Fibroblast of skin of right quadriceps (primary cell): ENCODE data around the gene IFNA4.
A peak's percentile ranks its signal among the peaks of the same experiment; 100 is the strongest.
"Not testable (repeated sequence)": the region's sequence is repeated elsewhere in the genome, so short reads cannot be mapped to it uniquely, and the experiment has no call there.

ENCODE experiments used
- DNase-seq: peaks from one replicate; pipeline ENCODE4 v3.0.0-alpha.2; 2013

IFNA4 gene

DNA sequence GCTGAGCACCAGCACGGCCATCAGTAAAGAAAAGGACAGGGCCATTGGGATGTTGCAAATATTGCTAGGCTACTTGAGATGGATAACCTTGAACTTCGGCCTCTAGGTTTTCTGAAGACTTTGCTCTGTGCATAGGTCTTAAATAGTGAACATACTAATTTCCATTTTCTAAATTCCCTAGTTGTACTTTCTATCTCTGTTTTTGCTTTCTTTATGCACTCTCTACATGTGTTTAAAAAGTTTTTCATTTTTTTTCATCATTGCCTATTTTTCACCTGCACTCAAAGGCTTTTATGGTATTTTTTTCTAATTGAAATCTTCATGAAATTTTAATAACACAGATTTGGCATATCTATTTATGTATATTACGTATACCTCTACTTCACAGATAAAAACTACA, at the start of gene IFNA4:
IFNA4 (minus strand) TSS at position 101 of the 400 bp plus-strand sequence; CDS start at position 45, 56 bp downstream.
- not testable (repeated sequence) for DNase-seq

DNA sequence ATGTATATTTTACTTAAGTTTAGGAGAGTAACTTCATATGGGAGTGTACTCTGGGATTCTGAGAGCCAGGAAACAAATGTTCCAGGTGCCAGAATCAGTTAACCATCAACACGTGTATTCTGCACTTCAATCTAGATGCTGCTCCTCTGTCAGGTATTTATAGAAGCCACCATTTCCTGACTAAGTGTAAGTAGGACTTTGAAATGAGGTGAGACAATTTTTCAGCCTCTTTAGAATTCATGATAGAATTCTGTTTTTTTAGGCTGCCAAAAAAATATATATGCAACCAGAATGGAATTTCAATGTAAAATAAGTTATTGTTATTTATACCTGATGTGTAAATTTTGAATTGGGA, 49.0 kb upstream of the IFNA4 start:
- not testable (repeated sequence) for DNase-seq

DNA sequence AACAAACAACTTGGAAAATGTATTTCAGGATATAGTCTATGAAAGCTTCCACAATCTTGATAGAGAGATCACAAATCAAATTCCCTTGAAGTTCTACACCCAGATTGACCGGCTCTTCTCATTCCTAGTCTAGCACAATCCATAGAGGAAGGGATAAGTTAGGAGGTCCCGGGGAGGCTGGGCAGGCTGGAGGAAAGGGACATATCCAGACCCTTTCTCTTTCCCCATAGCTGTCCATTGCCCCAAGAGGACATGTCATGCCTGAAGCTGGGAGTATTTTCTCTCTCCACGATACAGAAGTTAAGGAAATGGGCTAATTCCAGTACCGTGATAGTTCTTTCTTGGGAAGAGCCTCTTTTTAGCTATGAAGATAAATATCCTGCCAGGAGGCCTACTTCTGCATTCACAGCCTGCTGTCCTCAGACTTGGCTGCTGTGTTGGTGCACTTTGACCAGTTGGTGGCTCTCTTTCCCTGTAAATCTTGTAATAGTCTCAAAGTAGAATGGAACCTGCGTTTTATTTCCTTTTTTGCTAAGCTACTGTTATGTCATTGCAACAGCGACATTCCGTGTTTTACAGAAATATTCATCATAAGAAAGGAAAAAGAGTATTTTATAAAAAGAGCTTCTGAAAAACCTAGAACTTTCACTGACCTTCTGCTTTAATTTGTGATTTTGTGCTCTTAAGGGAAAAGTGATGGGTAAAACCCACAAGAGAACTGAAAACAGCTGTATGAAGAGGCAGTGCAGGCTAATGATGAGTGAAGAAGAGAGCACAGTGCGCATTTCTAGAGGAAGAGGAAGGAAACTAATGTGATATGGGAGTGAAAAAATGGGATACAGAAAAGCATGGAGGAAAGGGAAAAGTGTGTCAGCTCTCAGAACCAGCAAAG, 48.3 kb upstream of the IFNA4 start:
- DNase-seq, result peak; percentile 26

DNA sequence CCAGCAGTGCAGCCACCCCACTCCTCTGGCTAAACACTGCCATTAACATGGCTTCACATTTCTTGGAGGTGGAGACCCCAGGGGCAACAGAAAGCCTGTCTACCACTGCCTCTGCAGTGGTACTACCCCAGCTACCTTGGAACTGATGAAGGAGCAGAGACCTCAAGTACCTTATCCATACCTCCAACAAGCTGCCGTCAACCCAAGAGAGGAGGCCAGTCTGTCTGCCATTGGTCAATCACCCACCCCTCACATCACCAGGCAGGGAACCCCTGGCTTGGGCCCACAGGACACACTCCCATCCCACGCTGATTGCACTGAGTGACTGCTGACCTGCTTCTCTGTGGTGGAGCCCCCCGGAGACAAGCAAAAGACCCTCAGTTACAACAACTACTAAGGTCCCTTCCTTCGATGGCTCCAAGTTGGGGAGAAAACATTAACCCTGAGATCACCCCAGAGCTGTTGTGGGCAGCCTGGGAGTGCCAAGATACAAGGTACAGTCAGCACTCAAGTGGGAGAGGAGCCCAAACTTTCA, 46.8 kb upstream of the IFNA4 start:
- no peak for DNase-seq

DNA sequence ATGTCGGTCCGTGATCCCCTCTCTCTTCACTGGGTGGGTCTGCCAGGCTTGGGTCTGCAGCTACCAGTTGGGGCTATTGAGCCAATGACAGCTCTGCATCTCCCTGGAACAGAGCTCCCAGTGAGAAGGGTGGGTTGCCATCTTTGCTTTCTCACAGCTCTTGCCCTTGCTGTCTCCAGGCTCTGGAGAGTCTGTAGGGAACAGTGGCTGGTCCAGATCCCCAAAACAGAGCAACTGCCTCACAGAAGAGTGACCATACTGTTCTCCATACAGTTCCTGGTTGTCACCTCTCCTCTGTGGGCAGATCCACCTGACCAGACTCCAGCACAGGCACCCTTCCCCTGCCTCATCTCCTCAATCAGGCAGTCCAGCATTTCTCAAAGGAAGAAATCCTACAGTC, 45.9 kb upstream of the IFNA4 start:
- DNase-seq, result no peak

DNA sequence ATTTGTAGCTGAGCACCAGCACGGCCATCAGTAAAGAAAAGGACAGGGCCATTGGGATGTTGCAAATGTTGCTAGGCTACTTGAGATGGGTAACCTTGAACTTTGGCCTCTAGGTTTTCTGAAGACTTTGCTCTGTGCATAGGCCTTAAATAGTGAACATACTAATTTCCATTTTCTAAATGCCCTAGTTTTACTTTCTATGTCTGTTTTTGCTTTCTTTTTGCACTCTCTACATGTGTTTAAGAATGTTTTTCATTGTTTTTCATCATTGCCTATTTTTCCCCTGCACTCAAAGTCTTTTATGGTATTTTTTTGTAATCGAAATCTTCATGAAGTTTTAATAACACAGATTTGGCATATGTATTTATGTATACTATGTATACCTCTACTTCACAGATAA, 40.7 kb upstream of the IFNA4 start, which contains the start of gene IFNA17:
IFNA17 (minus strand) TSS at position 101 of the 400 bp plus-strand sequence; CDS start at position 52, 49 bp downstream.
- no peak for DNase-seq

DNA sequence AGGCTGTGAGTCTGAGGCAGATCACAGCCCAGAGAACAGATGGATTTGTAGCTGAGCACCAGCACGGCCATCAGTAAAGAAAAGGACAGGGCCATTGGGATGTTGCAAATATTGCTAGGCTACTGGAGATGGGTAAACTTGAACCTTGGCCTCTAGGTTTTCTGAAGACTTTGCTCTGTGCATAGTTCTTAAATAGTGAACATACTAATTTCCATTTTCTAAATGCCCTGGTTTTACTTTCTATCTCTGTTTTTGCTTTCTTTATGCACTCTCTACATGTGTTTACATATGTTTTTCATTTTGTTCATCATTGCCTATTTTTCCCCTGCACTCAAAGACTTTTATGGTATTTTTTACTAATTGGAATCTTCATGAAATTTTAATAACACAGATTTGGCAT, 29.8 kb upstream of the IFNA4 start, which contains the start of gene IFNA16:
IFNA16 (minus strand) TSS at position 101 of the 400 bp plus-strand sequence; CDS start at position 95, 6 bp downstream.
- DNase-seq, result not testable (repeated sequence)

DNA sequence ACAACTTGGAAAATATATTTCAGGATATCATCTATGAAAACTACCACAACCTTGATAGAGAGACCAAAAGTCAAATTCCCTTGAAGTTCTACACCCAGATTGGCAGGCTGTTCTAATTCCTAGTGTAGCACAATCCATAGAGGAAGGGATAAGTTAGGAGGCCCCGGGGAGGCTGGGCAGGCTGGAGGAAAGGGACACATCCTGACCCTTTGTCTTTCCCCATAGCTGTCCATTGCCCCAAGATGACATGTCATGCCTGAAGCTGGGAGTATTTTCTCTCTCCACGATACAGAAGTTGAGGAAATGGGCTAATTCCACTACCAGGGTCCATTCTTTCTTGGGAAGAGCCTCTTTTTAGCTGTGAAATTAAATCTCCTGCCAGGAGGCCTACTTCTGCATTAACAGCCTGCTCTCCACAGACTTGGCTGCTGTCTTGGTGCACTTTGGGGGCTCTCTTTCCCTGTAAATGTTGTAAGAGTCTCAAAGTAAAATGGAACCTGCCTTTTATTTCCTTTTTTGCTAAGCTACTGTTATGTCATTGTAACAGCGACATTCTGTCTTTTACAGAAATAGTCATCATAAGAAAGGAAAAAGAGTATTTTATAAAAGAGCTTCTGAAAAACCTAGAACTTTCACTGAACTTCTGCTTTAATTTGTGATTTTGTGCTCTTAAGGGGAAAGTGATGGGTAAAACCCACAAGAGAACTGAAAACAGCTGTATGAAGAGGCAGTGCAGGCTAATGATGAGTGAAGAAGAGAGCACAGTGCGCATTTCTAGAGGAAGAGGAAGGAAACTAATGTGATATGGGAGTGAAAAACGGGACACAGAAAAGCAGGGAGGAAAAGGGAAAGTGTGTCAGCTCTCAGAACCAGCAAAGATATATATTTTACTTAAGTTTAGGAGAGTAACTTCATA, 26.3 kb upstream of the IFNA4 start:
- DNase-seq, result not testable (repeated sequence)

DNA sequence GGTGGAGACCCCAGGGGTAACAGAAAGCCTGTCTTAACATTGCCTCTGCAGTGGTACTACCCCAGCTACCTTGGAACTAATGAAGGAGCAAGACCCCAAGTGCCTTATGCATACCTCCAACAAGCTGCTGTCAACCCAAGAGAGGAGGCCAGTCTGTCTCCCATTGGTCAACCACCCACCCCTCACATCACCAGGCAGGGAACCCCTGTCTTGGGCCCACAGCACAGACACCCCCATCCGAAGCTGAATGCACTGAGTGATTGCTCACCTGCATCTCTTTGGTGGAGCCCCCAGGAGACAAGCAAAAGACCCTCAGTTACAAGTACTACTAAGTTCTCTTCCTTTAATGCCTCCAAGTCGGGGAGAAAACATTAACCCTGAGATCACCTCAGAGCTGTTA, 24.8 kb upstream of the IFNA4 start:
- not testable (repeated sequence) for DNase-seq

DNA sequence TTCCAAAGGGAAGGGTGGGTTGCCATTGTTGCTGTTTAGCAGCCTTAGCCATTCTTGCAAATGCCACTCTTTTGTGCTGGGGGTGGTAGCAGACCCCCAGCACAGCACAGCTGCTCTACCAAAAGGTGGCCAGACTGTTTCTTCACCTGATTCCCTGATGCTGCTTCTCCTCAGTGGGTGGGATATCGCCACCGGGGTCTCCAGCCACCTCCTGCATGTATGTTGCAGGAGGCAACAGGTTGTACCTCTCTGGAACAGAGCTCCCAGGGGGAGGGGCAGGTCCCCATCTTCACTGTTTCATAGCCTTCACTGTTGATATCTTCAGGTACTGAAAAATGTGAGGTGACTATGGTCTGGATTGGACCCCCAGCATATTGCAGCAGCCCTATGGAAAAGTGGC, 23.4 kb upstream of the IFNA4 start:
- not testable (repeated sequence) for DNase-seq

DNA sequence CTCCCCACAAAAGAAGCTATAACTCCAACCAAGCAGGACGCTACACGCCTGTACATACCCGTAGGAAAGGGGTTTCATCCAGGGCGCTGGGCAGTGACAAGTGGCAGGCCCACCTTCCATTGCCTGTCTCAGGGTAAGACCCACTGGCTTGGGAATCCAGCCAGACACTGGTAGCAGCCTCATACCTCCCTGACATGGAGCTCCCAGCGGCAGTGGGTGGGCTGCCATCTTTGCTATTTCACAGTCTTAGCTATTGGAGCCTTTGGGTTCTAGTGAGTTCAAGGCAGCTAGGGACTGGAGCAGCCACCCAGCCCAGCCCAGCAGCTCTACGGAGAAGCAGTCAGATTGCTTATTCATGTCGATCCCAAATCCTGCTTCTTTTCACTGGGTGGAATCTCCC, 22.9 kb upstream of the IFNA4 start:
- DNase-seq, result no peak

DNA sequence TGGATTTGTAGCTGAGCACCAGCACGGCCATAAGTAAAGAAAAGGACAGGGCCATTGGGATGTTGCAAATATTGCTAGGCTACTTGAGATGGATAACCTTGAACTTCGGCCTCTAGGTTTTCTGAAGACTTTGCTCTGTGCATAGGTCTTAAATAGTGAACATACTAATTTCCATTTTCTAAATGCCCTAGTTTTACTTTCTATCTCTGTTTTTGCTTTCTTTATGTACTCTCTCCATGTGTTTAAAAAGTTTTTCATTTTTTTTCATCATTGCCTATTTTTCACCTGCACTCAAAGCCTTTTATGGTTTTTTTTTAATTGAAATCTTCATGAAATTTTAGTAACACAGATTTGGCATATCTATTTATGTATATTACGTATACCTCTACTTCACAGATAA, 19.7 kb upstream of the IFNA4 start, which contains the start of gene IFNA10:
IFNA10 (minus strand) TSS at position 101 of the 400 bp plus-strand sequence; CDS start at position 55, 46 bp downstream.
- DNase-seq, result not testable (repeated sequence)

DNA sequence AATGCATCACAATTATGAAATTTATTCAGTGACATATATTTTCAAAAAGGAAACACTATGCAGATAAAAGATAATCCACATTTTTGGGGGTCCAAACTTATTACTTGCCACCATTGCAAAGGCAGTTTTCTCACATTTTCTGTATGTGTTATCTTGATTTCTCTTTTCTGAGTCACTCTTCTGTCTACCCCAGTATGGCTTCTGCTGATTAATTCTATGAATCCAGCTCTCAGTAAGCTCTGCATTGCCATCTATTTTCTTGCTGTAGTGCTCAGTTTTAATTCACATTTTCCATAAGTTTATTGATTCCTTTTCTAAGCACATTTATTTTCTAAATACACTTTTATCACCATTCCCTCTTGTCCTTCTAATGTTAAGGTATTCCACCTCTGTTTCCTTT, 17.8 kb upstream of the IFNA4 start:
- DNase-seq, result no peak

DNA sequence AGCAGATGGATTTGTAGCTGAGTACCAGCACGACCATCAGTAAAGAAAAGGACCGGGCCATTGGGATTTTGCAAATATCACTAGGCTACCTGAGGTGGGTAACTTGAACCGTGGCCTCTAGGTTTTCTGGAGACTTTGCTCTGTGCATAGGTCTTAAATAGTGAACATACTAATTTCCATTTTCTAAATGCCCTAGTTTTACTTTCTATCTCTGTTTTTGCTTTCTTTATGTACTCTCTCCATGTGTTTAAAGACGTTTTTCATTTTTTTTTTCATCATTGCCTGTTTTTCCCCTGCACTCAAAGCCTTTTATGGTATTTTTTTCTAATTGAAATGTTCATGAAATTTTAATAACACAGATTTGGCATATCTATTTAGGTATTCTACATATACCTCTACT, 14.7 kb upstream of the IFNA4 start, which contains the start of gene IFNA7:
IFNA7 (minus strand) TSS at position 101 of the 400 bp plus-strand sequence; CDS start at position 61, 40 bp downstream.
- DNase-seq, result not testable (repeated sequence)

DNA sequence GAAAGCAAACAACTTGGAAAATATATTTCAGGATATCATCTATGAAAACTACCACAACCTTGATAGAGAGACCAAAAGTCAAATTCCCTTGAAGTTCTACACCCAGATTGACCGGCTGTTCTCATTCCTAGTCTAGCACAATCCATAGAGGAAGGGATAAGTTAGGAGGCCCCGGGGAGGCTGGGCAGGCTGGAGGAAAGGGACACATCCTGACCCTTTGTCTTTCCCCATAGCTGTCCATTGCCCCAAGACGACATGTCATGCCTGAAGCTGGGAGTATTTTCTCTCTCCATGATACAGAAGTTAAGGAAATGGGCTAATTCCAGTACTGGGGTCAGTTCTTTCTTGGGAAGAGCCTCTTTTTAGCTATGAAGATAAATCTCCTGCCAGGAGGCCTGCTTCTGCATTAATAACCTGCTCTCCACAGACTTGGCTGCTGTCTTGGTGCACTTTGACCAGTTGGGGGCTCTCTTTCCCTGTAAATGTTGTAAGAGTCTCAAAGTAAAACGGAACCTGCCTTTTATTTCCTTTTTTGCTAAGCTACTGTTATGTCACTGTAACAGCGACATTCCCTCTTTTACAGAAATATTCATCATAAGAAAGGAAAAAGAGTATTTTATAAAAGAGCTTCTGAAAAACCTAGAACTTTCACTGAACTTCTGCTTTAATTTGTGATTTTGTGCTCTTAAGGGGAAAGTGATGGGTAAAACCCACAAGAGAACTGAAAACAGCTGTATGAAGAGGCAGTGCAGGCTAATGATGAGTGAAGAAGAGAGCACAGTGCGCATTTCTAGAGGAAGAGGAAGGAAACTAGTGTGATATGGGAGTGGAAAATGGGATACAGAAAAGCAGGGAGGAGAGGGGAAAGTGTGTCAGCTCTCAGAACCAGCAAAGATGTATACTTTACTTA, 7.7 kb upstream of the IFNA4 start:
- DNase-seq, result not testable (repeated sequence)

DNA sequence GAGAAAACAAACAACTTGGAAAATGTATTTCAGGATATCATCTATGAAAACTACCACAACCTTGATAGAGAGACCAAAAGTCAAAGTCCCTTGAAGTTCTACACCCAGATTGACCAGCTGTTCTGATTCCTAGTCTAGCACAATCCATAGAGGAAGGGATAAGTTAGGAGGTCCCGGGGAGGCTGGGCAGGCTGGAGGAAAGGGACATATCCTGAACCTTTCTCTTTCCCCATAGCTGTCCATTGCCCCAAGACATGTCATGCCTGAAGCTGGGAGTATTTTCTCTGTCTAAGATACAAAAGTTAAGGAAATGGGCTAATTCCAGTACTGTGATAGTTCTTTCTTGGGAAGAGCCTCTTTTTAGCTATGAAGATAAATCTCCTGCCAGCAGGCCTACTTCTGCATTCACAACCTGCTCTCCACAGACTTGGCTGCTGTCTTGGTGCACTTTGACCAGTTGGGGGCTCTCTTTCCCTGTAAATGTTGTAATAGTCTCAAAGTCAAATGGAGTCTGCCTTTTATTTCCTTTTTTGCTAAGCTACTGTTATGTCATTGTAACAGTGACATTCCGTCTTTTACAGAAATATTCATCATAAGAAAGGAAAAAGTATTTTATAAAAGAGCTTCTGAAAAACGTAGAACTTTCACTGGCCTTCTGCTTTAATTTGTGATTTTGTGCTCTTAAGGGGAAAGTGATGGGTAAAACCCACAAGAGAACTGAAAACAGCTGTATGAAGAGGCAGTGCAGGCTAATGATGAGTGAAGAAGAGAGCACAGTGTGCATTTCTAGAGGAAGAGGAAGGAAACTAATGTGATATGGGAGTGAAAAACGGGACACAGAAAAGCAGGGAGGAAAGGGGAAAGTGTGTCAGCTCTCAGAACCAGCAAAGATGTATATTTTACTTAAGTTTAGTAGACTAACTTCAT, 4.3 kb downstream of the IFNA4 start:
- DNase-seq, result not testable (repeated sequence)

DNA sequence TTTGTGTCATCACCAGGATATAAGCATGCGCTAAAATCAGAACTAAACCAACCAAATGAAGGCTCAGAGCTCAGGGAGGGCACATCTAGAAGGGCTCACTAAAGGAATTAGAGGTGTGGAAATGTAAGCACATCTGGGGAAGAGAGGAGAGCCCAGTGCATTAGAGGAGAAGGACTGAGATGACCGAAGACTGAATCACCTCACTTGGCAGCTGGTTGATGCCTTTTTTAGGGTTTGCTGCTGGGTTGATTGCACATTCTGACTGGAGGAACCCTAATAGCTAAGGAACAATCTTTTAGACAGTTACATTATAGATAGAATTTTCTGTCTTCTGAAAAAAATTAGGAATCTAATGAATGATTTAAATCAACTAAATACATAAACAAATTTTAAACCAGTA, 12.7 kb downstream of the IFNA4 start:
- no peak for DNase-seq

DNA sequence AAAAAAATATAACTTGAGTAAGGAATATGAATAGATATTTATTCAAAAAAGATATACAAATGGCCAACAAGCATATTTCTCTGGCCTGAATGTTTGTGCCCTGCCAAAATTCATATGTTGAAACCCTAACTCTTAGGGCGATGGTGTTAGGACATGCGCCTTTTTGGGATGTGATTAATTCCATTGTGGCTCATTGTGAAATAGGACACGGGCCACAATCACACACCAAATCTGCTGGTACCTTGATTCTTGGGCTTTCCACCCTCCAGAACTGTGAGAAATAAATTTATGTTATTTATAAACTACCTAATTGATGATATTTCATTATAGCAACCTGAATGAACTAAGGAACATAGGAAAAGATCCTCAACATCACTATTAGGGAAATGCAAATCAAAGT, 15.2 kb downstream of the IFNA4 start:
- no peak for DNase-seq

DNA sequence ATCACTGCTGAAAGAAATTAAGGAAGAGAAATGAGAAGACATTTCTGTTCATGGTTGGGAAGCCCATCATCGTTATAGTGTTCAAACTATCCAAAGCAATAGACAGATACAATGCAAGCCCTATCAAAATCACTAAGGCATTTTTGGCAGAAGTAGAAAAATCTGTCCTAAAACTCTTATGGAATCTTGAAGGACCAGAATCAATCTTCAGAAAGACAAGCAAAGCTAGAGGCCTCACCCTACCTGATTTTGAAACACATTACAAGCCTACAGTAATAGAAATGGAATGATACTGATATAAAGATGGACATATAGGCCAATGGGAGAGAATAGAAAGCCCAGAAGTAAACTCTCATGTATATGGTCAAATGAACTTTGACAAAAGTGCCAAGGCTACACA, 16.0 kb downstream of the IFNA4 start:
- DNase-seq, result no peak

DNA sequence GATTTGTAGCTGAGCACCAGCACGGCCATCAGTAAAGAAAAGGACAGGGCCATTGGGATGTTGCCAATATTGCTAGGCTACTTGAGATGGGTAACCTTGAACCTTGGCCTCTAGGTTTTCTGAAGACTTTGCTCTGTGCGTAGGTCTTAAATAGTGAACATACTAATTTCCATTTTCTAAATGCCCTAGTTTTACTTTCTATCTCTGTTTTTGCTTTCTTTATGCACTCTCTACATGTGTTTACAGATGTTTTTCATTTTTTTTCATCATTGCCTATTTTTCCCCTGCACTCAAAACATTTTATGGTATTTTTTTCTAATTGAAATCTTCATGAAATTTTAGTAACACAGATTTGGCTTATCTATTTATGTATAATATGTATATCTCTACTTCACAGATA, 20.8 kb downstream of the IFNA4 start, which contains the start of gene IFNA21:
IFNA21 (minus strand) TSS at position 101 of the 400 bp plus-strand sequence; CDS start at position 53, 48 bp downstream.
- DNase-seq, result not testable (repeated sequence)
